Stimulated activated naive B cell treated with anti-CD40 and anti-IgM and Interleukin-4, amounts not matched to agents 10 μg/mL and 1 μg/mL and 100 μg/mL, for 72 hours (primary cell): Measurements from ENCODE around the gene IL15RA.

Source experiments
- ATAC-seq, 2 donors: fragments of 150-1000 bp; cut with Tn5 transposase; replicated peaks; 2 replicates each; pipeline ENCODE4 v1.10.0; 2021; ENCODE audit warnings: moderate library complexity in 1 of 2
- DNase-seq: peaks from one replicate; pipeline ENCODE4 v3.0.0; 2021
- H3K27ac Mint-ChIP-seq: one replicate; pipeline ENCODE4 v1.8.0; 2022; ENCODE audit warnings: mild to moderate bottlenecking, mixed read lengths
- H3K27me3 Mint-ChIP-seq, 2 donors: one replicate each; pipeline ENCODE4 v1.8.0; 2022; ENCODE audit warnings: mixed read lengths in 2 of 2
- H3K36me3 Mint-ChIP-seq, 2 donors: one replicate each; pipeline ENCODE4 v1.8.0; 2022; ENCODE audit warnings: mixed read lengths in 2 of 2, mild to moderate bottlenecking in 1 of 2
- H3K4me1 Mint-ChIP-seq, 2 donors: one replicate each; pipeline ENCODE4 v1.8.0; 2022; ENCODE audit warnings: mixed read lengths in 2 of 2, mild to moderate bottlenecking in 1 of 2
- H3K4me3 Mint-ChIP-seq, 2 donors: one replicate each; pipeline ENCODE4 v1.8.0; 2022; ENCODE audit warnings: mild to moderate bottlenecking in 2 of 2, mixed read lengths in 2 of 2, moderate library complexity in 1 of 2
- H3K9me3 Mint-ChIP-seq, 2 donors: one replicate each; pipeline ENCODE4 v1.8.0; 2022; ENCODE audit warnings: mixed read lengths in 2 of 2, mild to moderate bottlenecking in 1 of 2

The IL15RA gene

GRCh38 chr10:5992398-5992797 lies 15.1 kb upstream of the IL15RA start:
- Mint-ChIP-seq H3K27ac (no peak overlapping the region), H3K4me1 (peaks cover 8 to 10% of the 10 kb centered on the region in 2 donors), H3K9me3 (peaks cover 9 to 14% of the 10 kb centered on the region in 2 donors), H3K27me3 (peaks cover 6 to 8% of the 10 kb centered on the region in 2 donors), H3K4me3 (no peak overlapping the region), H3K36me3 (peaks cover 6 to 9% of the 10 kb centered on the region in 2 donors)
- DNase-seq (no peak), ATAC-seq (no peak)

- DNase-seq (no peak), ATAC-seq (no peak)
- Mint-ChIP-seq H3K36me3 (peaks cover 6 to 9% of the 10 kb centered on the region in 2 donors), H3K4me3 (no peak overlapping the region), H3K27me3 (peaks cover 6 to 8% of the 10 kb centered on the region in 2 donors), H3K4me1 (peaks cover 10 to 12% of the 10 kb centered on the region in 2 donors), H3K27ac (no peak overlapping the region), H3K9me3 (peaks cover 9 to 14% of the 10 kb centered on the region in 2 donors)
Measured at GRCh38 chr10:5991708-5992107, 14.4 kb upstream of the IL15RA start.

DNA sequence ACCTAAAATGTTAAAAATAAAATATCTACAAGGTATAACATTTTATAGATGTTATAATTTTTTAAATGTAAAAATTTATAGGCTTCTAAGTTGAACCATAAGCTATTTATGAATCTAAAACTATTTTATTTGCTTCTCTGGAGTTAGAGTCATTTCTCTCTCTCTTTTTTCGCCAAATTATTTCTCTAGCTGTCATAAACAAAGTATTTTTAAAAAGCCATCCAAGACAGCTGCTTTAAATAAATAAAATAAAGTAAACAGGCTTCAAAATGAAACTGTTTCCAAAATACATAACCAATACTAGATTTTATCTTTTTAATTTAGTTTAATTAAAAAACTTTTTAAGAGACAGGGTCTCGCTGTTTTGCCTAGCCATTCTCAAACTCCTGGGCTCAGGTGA lies 12.4 kb upstream of the IL15RA start:
- peaks cover 9 to 14% of the 10 kb centered on the region in 2 donors for H3K9me3 Mint-ChIP-seq
- no peak overlapping the region for H3K27ac Mint-ChIP-seq
- DNase-seq (no peak), ATAC-seq (no peak)
- H3K36me3 Mint-ChIP-seq: peaks cover 6 to 9% of the 10 kb centered on the region in 2 donors
- no peak overlapping the region for H3K4me3 Mint-ChIP-seq
- H3K27me3 Mint-ChIP-seq: peaks cover 6 to 8% of the 10 kb centered on the region in 2 donors
- H3K4me1 Mint-ChIP-seq: peaks cover 12 to 14% of the 10 kb centered on the region in 2 donors

DNA sequence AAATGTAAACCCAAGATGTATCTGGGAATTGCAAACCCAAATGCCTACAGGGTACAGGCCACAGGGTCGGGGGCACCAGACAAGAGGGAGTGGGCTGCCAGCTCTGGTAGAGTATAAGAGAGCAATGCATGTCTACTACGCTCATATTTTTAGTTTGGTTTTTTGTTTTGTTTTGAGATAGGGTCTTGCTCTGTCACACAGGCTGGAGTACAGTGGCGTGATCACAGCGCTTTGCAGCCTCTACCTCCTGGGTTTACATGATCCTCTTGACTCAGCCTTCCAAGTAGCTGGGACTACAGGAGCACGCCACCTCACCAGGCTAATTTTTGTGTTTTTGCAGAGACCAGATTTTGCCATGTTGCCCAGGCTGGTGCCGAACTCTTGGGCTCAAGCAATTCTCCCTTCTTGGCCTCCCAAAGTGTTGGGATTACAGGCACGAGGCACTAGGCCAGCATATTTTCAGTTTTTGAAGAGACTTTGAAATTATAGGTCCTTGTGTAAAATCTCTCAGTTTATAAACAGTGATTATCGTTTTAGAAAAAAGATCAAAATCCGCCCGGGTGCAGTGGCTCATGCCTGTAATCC lies 11.1 kb upstream of the IL15RA start:
- DNase-seq: no peak
- peaks cover 4 to 8% of the 10 kb centered on the region in 2 donors for H3K27me3 Mint-ChIP-seq
- peak overlapping the region; percentile 90 for H3K27ac Mint-ChIP-seq
- no peak overlapping the region for H3K4me3 Mint-ChIP-seq
- peaks cover 6 to 8% of the 10 kb centered on the region in 2 donors for H3K36me3 Mint-ChIP-seq
- H3K4me1 Mint-ChIP-seq: peaks cover 12 to 14% of the 10 kb centered on the region in 2 donors
- H3K9me3 Mint-ChIP-seq: peaks cover 9 to 14% of the 10 kb centered on the region in 2 donors
- no peak for ATAC-seq

- Mint-ChIP-seq H3K4me3 (no peak overlapping the region), H3K36me3 (peaks cover 6% of the 10 kb centered on the region in 2 donors), H3K27me3 (peaks cover 0 to 5% of the 10 kb centered on the region in 2 donors), H3K4me1 (peaks cover 12 to 14% of the 10 kb centered on the region in 2 donors), H3K27ac (peak overlapping the region; percentile 90), H3K9me3 (peaks cover 6 to 12% of the 10 kb centered on the region in 2 donors)
- ATAC-seq (peak; percentile 69 to 90), DNase-seq (no peak)
Measured at GRCh38 chr10:5987747-5988146, 10.4 kb upstream of the IL15RA start.

GRCh38 chr10:5985029-5985428 lies 7.7 kb upstream of the IL15RA start:
- ATAC-seq (no peak), DNase-seq (no peak)
- Mint-ChIP-seq H3K4me3 (no peak overlapping the region), H3K27me3 (no peaks in the 10 kb centered on the region), H3K36me3 (peaks cover 0 to 4% of the 10 kb centered on the region in 2 donors), H3K4me1 (peaks cover 12 to 16% of the 10 kb centered on the region in 2 donors), H3K27ac (no peak overlapping the region), H3K9me3 (no peaks in the 10 kb centered on the region)

GRCh38 chr10:5983774-5984173 lies 6.4 kb upstream of the IL15RA start:
- Mint-ChIP-seq H3K9me3 (no peaks in the 10 kb centered on the region), H3K27me3 (no peaks in the 10 kb centered on the region), H3K36me3 (peaks cover 0 to 4% of the 10 kb centered on the region in 2 donors), H3K27ac (no peak overlapping the region), H3K4me1 (peaks cover 12 to 16% of the 10 kb centered on the region in 2 donors), H3K4me3 (no peak overlapping the region)
- no peak for ATAC-seq
- no peak for DNase-seq

GRCh38 chr10:5981529-5981928 lies 4.2 kb upstream of the IL15RA start:
- peaks cover 0 to 4% of the 10 kb centered on the region in 2 donors for H3K36me3 Mint-ChIP-seq
- peaks cover 5 to 7% of the 10 kb centered on the region in 2 donors for H3K4me1 Mint-ChIP-seq
- H3K9me3 Mint-ChIP-seq: no peaks in the 10 kb centered on the region
- H3K4me3 Mint-ChIP-seq: no peak overlapping the region
- H3K27me3 Mint-ChIP-seq: no peaks in the 10 kb centered on the region
- no peak for ATAC-seq
- no peak overlapping the region for H3K27ac Mint-ChIP-seq
- no peak for DNase-seq

- peak overlapping the region; percentile 81 for H3K27ac Mint-ChIP-seq
- H3K27me3 Mint-ChIP-seq: no peaks in the 10 kb centered on the region
- peaks cover 1 to 8% of the 10 kb centered on the region in 2 donors for H3K36me3 Mint-ChIP-seq
- peaks cover 15 to 26% of the 10 kb centered on the region in 2 donors for H3K4me1 Mint-ChIP-seq
- peak overlapping the region; percentile 94 to 96 for H3K4me3 Mint-ChIP-seq
- no peaks in the 10 kb centered on the region for H3K9me3 Mint-ChIP-seq
- ATAC-seq (no peak), DNase-seq (no peak)
Measured at GRCh38 chr10:5978230-5978489, 817 bp upstream of the IL15RA start.

DNA sequence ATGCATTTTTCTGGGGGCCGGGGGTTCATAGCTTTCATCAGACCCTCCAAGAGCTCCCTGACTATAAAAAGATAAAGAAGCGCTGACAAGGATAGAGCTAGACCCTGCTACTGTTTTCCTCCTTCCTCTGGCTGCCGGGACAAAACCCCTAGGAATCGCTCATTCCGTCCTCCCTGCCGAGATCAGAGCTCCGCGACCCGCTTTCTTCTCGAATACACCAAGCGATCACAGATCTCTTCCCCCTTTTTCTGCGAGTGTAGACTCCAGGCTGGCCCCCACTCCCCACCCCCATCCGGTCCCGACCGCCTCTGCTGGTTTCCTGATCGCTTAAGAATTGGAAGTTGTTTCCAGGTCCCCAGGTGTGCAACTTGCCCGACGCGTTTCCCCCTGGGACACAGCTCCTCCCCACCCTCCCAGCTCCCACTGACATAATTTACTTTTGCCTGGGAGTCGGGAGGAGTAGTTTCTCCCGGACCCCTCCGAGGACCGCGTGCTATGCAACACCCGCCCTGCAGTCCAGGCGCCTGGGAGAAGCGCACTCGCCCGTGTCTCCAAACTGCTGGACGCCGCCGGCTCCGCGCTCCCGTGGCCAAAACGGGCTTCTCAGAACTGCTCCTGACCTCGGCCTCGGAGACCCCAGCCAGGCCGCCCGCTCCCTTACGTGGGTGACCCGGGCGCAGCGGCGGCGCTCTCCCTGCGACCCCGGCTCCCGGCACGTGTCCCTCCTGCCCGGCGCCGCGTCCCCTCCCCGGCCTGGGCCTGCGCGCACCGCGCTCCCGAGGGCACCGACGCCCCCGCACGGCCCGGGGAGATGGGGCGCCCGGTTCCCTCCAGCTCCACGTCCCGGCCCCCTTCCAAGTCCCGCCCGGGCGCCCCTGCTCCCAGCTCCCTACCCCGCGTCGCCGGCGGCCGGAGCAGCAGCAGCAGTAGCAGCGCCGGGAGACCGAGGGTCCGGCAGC lies 552 bp downstream of the IL15RA start:
- ATAC-seq (peak; percentile 10 to 11), DNase-seq (peak; percentile 9)
- no peaks in the 10 kb centered on the region for H3K9me3 Mint-ChIP-seq
- H3K36me3 Mint-ChIP-seq: peaks cover 1 to 8% of the 10 kb centered on the region in 2 donors
- no peaks in the 10 kb centered on the region for H3K27me3 Mint-ChIP-seq
- peak overlapping the region; percentile 95 for H3K27ac Mint-ChIP-seq
- H3K4me1 Mint-ChIP-seq: peaks cover 19 to 38% of the 10 kb centered on the region in 2 donors
- H3K4me3 Mint-ChIP-seq: peak overlapping the region; percentile 94 to 96

DNA sequence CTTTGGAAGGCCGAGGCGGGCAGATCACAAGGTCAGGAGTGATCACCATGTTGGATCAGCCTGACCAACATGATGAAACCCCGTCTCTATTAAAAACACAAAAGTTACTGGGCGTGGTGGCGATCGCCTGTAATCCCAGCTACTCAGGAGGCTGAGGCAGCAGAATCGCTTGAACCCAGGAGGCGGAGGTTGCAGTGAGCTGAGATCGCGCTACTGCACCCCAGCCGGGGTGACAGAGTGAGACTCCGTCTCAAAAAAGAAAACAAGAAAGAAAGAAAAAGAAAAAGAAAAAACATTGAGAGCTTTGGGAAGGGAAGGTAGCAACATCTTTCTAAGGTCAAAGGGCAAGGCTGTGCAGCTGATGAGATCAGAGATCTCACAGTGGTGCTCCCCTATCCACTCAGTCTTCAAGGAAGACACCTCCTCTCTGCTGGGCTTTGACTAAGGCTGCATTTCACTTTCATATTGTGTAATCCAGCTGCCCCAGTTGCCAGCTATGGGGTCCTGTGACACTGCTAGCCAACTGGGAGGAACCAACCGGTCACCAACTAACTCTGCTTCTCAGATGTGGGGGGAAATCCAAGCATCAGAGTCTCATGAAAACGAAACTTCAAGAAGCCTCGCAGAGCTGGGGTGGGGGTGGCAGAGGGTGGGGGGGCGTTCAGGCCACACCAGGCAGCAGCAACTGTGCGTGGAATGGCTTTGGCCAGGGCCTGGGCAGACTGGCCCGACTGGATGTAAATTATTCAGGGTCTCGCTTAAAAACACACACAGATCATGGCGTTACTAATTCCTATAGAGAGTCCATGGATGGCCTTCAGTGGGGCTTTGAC lies 1.5 kb downstream of the IL15RA start:
- H3K36me3 Mint-ChIP-seq: peaks cover 1 to 8% of the 10 kb centered on the region in 2 donors
- ATAC-seq: peak; percentile 82

DNA sequence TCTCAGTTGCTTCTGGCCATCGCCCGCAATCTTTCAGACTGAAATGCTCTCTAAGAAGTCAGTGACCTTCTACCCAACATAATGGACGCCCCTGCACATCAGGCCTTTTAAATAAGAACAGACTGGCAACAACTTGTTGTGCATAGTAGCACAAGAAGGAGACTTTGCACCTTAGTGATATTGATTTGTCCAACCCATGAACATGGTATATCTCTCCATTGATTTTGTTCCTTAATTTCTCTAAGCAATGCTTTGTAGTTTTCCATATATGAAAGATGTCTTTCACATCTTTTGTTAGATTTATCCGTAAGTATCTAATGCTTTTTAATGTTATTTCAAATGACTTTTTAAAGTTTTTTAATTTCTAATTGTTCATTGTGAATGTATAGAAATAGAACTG lies 4.3 kb downstream of the IL15RA start:
- Mint-ChIP-seq H3K4me3 (no peak overlapping the region), H3K27me3 (no peaks in the 10 kb centered on the region), H3K36me3 (peaks cover 8 to 10% of the 10 kb centered on the region in 2 donors), H3K4me1 (peaks cover 28 to 42% of the 10 kb centered on the region in 2 donors), H3K27ac (no peak overlapping the region), H3K9me3 (no peaks in the 10 kb centered on the region)
- ATAC-seq: no peak
- DNase-seq: no peak

More for the DNA sequence above, 1.5 kb downstream of the IL15RA start:
- Mint-ChIP-seq H3K4me3 (peak overlapping the region; percentile 94 to 96), H3K4me1 (peaks cover 24 to 45% of the 10 kb centered on the region in 2 donors), H3K27ac (peak overlapping the region; percentile 95), H3K27me3 (no peaks in the 10 kb centered on the region), H3K9me3 (no peaks in the 10 kb centered on the region)
- DNase-seq: peak; percentile 76

DNA sequence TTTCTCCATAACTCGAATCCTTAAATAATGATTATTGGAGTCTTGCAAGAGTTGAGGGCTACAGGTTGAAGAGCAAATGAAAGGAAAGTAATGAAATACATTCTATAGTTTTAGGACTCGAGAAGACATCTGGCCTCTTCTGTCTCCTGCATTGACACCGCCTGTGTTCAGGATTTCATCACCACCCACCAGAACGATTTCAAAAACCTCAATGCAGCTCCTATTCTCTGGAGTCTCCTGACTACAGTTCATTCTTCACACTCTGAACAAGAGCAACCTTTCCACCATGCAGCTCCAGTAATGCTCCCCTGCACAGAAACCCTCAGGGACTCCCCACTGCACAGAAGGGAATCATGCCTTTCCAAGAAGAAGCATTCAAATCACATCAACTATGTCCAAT lies 5.5 kb downstream of the IL15RA start:
- Mint-ChIP-seq H3K36me3 (peaks cover 14 to 17% of the 10 kb centered on the region in 2 donors), H3K4me1 (peaks cover 30 to 40% of the 10 kb centered on the region in 2 donors), H3K9me3 (no peaks in the 10 kb centered on the region), H3K27ac (peak overlapping the region; percentile 71), H3K4me3 (no peak overlapping the region), H3K27me3 (no peaks in the 10 kb centered on the region)
- no peak for ATAC-seq
- no peak for DNase-seq

DNA sequence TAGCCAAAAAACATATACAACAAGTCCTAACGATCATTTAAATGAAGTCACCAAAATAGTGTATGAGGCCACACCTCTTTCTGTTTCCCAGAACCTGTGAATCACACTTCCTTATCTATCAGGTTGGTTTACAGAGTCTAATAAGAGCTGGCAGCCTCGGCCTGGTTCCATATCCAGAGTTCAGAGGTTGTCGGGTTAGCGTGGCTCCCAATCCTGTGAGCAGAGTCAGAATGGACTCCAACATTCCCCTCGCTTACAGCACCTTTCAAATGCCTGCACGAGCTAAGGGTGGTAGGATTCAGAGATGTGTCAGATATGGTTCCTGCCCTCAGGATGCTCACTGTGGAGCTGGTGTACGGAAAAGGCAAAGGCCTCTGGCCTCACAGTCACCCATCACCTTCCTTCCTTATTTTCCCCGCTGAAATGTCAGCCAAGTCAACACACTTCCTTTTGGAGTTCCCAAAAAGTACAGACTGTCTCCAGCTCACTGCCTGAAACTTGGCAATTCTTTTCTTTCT lies 6.0 kb downstream of the IL15RA start:
- H3K27ac Mint-ChIP-seq: peak overlapping the region; percentile 71
- H3K27me3 Mint-ChIP-seq: no peaks in the 10 kb centered on the region
- ATAC-seq (no peak), DNase-seq (no peak)
- H3K4me3 Mint-ChIP-seq: no peak overlapping the region
- peaks cover 30 to 40% of the 10 kb centered on the region in 2 donors for H3K4me1 Mint-ChIP-seq
- H3K36me3 Mint-ChIP-seq: peaks cover 17% of the 10 kb centered on the region in 2 donors
- no peaks in the 10 kb centered on the region for H3K9me3 Mint-ChIP-seq
